Left lung (tissue), 10 donors: ENCODE results near the gene ARTN. TPM values are rescaled to one million over a fixed set of nuclear protein-coding genes. Genes with fewer than 3 reads are reported as not detected.

ENCODE experiments used
- ATAC-seq: fragments of 200-7000 bp; cut with Tn5 transposase; one replicate; pipeline ENCODE4 v1.9.1; 2020; ENCODE audit warnings: moderate library complexity
- DNase-seq, 4 donors: peaks; one replicate each; pipeline ENCODE4 v3.0.0-alpha.2; 2013 to 2020
- H3K27ac ChIP-seq, 2 donors: fragments of 200-600 bp; sonication (generic) in 1 of 2; one replicate each; pipeline versions ENCODE4 v1.5.0 to v1.8.0; 2020 to 2021
- H3K27me3 ChIP-seq, 2 donors: fragments of 200-600 bp; sonication (generic) in 1 of 2; one replicate each; pipeline versions ENCODE4 v1.5.0 to v1.8.0; 2020 to 2021
- H3K36me3 ChIP-seq, 2 donors: fragments of 200-600 bp; sonication (generic) in 1 of 2; one replicate each; pipeline versions ENCODE4 v1.5.0 to v1.8.0; 2020 to 2021
- H3K4me1 ChIP-seq, 2 donors: fragments of 200-600 bp; one replicate each; pipeline ENCODE4 v1.8.0; 2021
- H3K4me3 ChIP-seq, 2 donors: fragments of 200-600 bp; sonication (generic) in 1 of 2; one replicate each; pipeline versions ENCODE4 v1.5.0 to v1.8.0; 2020 to 2021; ENCODE audit warnings: mild to moderate bottlenecking in 1 of 2
- H3K9me3 ChIP-seq, 2 donors: fragments of 200-600 bp; sonication (generic) in 1 of 2; one replicate each; pipeline versions ENCODE4 v1.5.0 to v1.8.0; 2020 to 2021
- CTCF ChIP-seq, 2 donors: fragments of 200-600 bp; sonication (generic) in 1 of 2; IDR thresholded peaks; one replicate each; pipeline versions ENCODE4 v1.5.0 to v1.8.0; 2021; ENCODE audit warnings: antibody characterized with exemption in 2 of 2
- intact Hi-C, 2 donors: fragments of 100-400 bp; cut with DNase I; formaldehyde crosslinking; loops; one replicate each; pipeline versions ENCODE4 v1.11.2 to v1.14.2; 2022
- polyA plus RNA-seq, 6 donors: library from polyadenylated mRNA; unstranded; fragments of 120-200 nt; gene quantifications; one replicate each; pipeline ENCODE4 v1.2.1, GENCODE V29; 2013; ENCODE audit not compliant: insufficient read length in 6 of 6
- total RNA-seq, 2 donors: library from RNA; stranded (reverse); fragmentation: NEBNext Ultra II Directional; extraction: Animal tissue kit (Norgen Biotek cat#: 25700); gene quantifications; one replicate each; pipeline ENCODE4 v1.2.1, GENCODE V29; 2021
- donor health status: DM: no; HTN: yes; CAD: no.
- donor health status: DM: no; HTN: no; CAD: no.

Gene ARTN
- total and polyA plus RNA-seq, 8 donors = 1.8 to 4.2 (median 2.5) TPM

GRCh38 chr1:43924516-43924915, 9.1 kb upstream of the ARTN start:
- intact Hi-C loops = no loop called here
- no peak for TF ChIP-seq CTCF (IDR thresholded peaks at IDR 0.05)

GRCh38 chr1:43925846-43926245, 7.8 kb upstream of the ARTN start:
- TF ChIP-seq CTCF (IDR thresholded peaks at IDR 0.05) = no peak
- intact Hi-C loops = no loop called here
- H3K9me3 ChIP-seq = no peaks in the 10 kb centered on the region

More at GRCh38 chr1:43924516-43924915, 9.1 kb upstream of the ARTN start:
- Histone ChIP-seq H3K4me3 (no peak overlapping the region), H3K4me1 (no peaks in the 10 kb centered on the region), H3K27ac (no peak overlapping the region), H3K36me3 (peaks cover 0 to 6% of the 10 kb centered on the region in 2 donors), H3K27me3 (no peaks in the 10 kb centered on the region), H3K9me3 (no peaks in the 10 kb centered on the region)
- DNase-seq (no peak), ATAC-seq (no peak)

GRCh38 chr1:43930168-43930948, 3.2 kb upstream of the ARTN start:
- H3K9me3 ChIP-seq = no peaks in the 10 kb centered on the region
- H3K27me3 ChIP-seq = peaks cover 0 to 29% of the 10 kb centered on the region in 2 donors
- ATAC-seq (no peak), DNase-seq (no peak)
- peaks cover 4 to 23% of the 10 kb centered on the region in 2 donors for H3K4me1 ChIP-seq
- H3K36me3 ChIP-seq = peaks cover 0 to 6% of the 10 kb centered on the region in 2 donors
- intact Hi-C loops = loop anchor here in 1 of 2 donors (10.0 kb wide), 1 partner anchor 166 kb away; no protein-coding TSS in a partner anchor
- peak in 1 of 2 donors; percentile 29 for TF ChIP-seq CTCF (IDR thresholded peaks at IDR 0.05)
- no peak overlapping the region for H3K4me3 ChIP-seq
- no peak overlapping the region for H3K27ac ChIP-seq

More at GRCh38 chr1:43925846-43926245, 7.8 kb upstream of the ARTN start:
- ATAC-seq = no peak
- no peak overlapping the region for H3K27ac ChIP-seq
- peaks cover 0 to 6% of the 10 kb centered on the region in 2 donors for H3K36me3 ChIP-seq
- H3K27me3 ChIP-seq = no peaks in the 10 kb centered on the region
- H3K4me1 ChIP-seq = no peaks in the 10 kb centered on the region
- no peak overlapping the region for H3K4me3 ChIP-seq
- no peak for DNase-seq

GRCh38 chr1:43930949-43931275, 2.7 kb upstream of the ARTN start:
- H3K9me3 ChIP-seq = no peaks in the 10 kb centered on the region
- H3K4me1 ChIP-seq = peaks cover 7 to 28% of the 10 kb centered on the region in 2 donors
- peaks cover 0 to 35% of the 10 kb centered on the region in 2 donors for H3K27me3 ChIP-seq
- no peak for DNase-seq
- ATAC-seq = no peak
- no peak overlapping the region for H3K27ac ChIP-seq
- peaks cover 0 to 6% of the 10 kb centered on the region in 2 donors for H3K36me3 ChIP-seq
- H3K4me3 ChIP-seq = no peak overlapping the region
- no peak for TF ChIP-seq CTCF (IDR thresholded peaks at IDR 0.05)
- intact Hi-C loops = loop anchor here in 1 of 2 donors (10.0 kb wide), 1 partner anchor 166 kb away; no protein-coding TSS in a partner anchor
